HEK293 (cell line): ENCODE results near the gene LMAN2L.

ENCODE experiments used
- CTCF ChIA-PET: fragments of 350-600 bp; formaldehyde crosslinking; extraction: SDS; loops from one replicate; lab custom pipeline; 2021; ENCODE audit warnings: antibody characterized with exemption; lab: Yijun Ruan, JAX
- POLR2A ChIA-PET: fragments of 300-600 bp; formaldehyde crosslinking; extraction: SDS; loops from one replicate; lab custom pipeline; 2020; ENCODE audit warnings: antibody characterized with exemption, inconsistent platforms; lab: Yijun Ruan, JAX
- H3K27ac ChIP-seq: fragments of 200-500 bp; sonication (Bioruptor generic); 2 replicates; pipeline ENCODE4 v1.5.1; 2014; ENCODE audit warnings: low read depth, low read length, control low read depth, inconsistent platforms; ENCODE audit errors: extremely low read depth
- H3K36me3 ChIP-seq, 2 experiments: fragments of 200-500 bp in 1 of 2; sonication (Bioruptor generic) in 1 of 2; 1 replicate in 1 of 2; 2 replicates in 1 of 2; pipeline ENCODE4 v1.5.1; 2014 to 2017; ENCODE audit warnings: inconsistent platforms in 2 of 2, low read length in 2 of 2; ENCODE audit not compliant: control insufficient read depth in 2 of 2, insufficient read depth in 1 of 2
- H3K4me1 ChIP-seq: fragments of 200-500 bp; sonication (Bioruptor generic); 2 replicates; pipeline ENCODE4 v1.5.1; 2014; ENCODE audit warnings: mild to moderate bottlenecking, low read length, inconsistent platforms; ENCODE audit not compliant: control insufficient read depth, insufficient read depth
- H3K4me3 ChIP-seq: 2 replicates; pipeline ENCODE4 v1.5.1; 2011; ENCODE audit warnings: low read depth, mild to moderate bottlenecking, control low read depth, low read length, moderate library complexity
- H3K9me3 ChIP-seq: fragments of 200-500 bp; sonication (Bioruptor generic); 2 replicates; pipeline ENCODE4 v1.5.1; 2014; ENCODE audit warnings: low read depth, low read length, inconsistent platforms; ENCODE audit not compliant: control insufficient read depth, insufficient read depth
- ELK4 ChIP-seq: IDR thresholded peaks from 2 replicates; pipeline ENCODE4 v1.6.1; 2011; ENCODE audit warnings: mild to moderate bottlenecking, low read depth, low read length, borderline replicate concordance
- FEZF1 ChIP-seq: fragments of 450-650 bp; formaldehyde crosslinking; IDR thresholded peaks from 2 replicates; pipeline ENCODE4 v1.5.1; 2016; ENCODE audit warnings: missing biosample characterization, missing genetic modification characterization
- GLIS1 ChIP-seq: fragments of 450-650 bp; formaldehyde crosslinking; IDR thresholded peaks from 2 replicates; pipeline ENCODE4 v1.5.1; 2016; ENCODE audit warnings: missing biosample characterization, missing genetic modification characterization
- PATZ1 ChIP-seq: fragments of 450-650 bp; formaldehyde crosslinking; IDR thresholded peaks from 2 replicates; pipeline ENCODE4 v1.5.1; 2016; ENCODE audit warnings: missing biosample characterization, missing genetic modification characterization
- SCRT2 ChIP-seq: fragments of 450-650 bp; formaldehyde crosslinking; IDR thresholded peaks from 2 replicates; pipeline ENCODE4 v1.5.1; 2016; ENCODE audit warnings: missing biosample characterization, missing genetic modification characterization
- ZBTB48 ChIP-seq: fragments of 450-650 bp; formaldehyde crosslinking; IDR thresholded peaks from 2 replicates; pipeline ENCODE4 v1.5.1; 2016; ENCODE audit warnings: missing biosample characterization, missing genetic modification characterization
- ZFP69B ChIP-seq: fragments of 450-650 bp; formaldehyde crosslinking; IDR thresholded peaks from 2 replicates; pipeline ENCODE4 v1.5.1; 2016; ENCODE audit warnings: missing biosample characterization, missing genetic modification characterization
- ZNF18 ChIP-seq: fragments of 450-650 bp; formaldehyde crosslinking; IDR thresholded peaks from 2 replicates; pipeline ENCODE4 v1.5.1; 2016; ENCODE audit warnings: missing biosample characterization, missing genetic modification characterization
- ZNF221 ChIP-seq: fragments of 450-650 bp; formaldehyde crosslinking; IDR thresholded peaks from 2 replicates; pipeline ENCODE4 v1.5.1; 2017; ENCODE audit warnings: missing biosample characterization, missing genetic modification characterization, borderline replicate concordance
- ZNF529 ChIP-seq: fragments of 450-650 bp; formaldehyde crosslinking; IDR thresholded peaks from 2 replicates; pipeline ENCODE4 v1.5.1; 2017; ENCODE audit warnings: missing genetic modification characterization, missing biosample characterization; ENCODE audit not compliant: insufficient replicate concordance
- ZNF843 ChIP-seq: fragments of 450-650 bp; formaldehyde crosslinking; IDR thresholded peaks from 2 replicates; pipeline ENCODE4 v1.5.1; 2016; ENCODE audit warnings: missing biosample characterization, missing genetic modification characterization
- ZSCAN16 ChIP-seq: fragments of 450-650 bp; formaldehyde crosslinking; IDR thresholded peaks from 2 replicates; pipeline ENCODE4 v1.5.1; 2016; ENCODE audit warnings: missing biosample characterization, missing genetic modification characterization
- TF ChIP-seq, protein P1 (sequence below): fragments of 450-650 bp; formaldehyde crosslinking; IDR thresholded peaks from 2 replicates; pipeline ENCODE4 v1.5.0; 2017; ENCODE audit warnings: missing biosample characterization, missing genetic modification characterization, borderline replicate concordance
- TF ChIP-seq, protein P2 (sequence below): fragments of 450-650 bp; formaldehyde crosslinking; IDR thresholded peaks from 2 replicates; pipeline ENCODE4 v1.5.1; 2016; ENCODE audit warnings: missing biosample characterization, missing genetic modification characterization
- TF ChIP-seq, protein P3 (sequence below): fragments of 450-650 bp; formaldehyde crosslinking; IDR thresholded peaks from 2 replicates; pipeline ENCODE4 v1.5.1; 2017; ENCODE audit warnings: missing biosample characterization, missing genetic modification characterization
- TF ChIP-seq, protein P4 (sequence below): fragments of 450-650 bp; formaldehyde crosslinking; IDR thresholded peaks from 2 replicates; pipeline ENCODE4 v1.5.1; 2016; ENCODE audit warnings: missing biosample characterization, missing genetic modification characterization, borderline replicate concordance

The LMAN2L gene

DNA sequence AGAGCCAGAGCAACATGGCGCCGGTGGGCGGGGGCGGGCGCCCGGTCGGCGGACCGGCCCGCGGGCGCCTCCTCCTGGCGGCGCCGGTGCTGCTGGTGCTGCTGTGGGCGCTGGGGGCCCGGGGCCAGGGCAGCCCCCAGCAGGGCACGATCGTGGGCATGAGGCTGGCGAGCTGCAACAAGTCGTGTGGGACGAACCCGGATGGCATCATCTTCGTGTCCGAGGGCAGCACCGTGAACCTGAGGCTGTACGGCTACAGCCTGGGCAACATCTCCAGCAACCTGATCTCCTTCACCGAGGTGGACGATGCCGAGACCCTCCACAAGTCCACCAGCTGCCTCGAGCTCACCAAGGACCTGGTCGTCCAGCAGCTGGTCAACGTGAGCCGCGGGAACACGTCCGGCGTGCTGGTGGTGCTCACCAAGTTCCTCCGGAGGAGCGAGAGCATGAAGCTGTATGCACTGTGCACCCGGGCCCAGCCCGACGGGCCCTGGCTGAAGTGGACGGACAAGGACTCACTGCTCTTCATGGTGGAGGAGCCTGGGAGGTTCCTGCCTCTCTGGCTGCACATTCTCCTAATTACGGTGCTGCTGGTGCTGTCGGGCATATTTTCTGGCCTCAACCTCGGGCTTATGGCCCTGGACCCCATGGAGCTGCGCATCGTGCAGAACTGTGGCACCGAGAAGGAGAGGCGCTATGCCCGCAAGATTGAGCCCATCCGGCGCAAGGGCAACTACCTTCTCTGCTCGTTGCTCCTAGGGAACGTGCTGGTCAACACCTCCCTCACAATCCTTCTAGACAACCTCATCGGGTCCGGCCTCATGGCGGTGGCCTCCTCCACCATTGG lies 21.3 kb upstream of the LMAN2L start (continued):
- TF ChIP-seq ELK4 (no peak), SCRT2 (tag by site-specific recombination) (peak; percentile 81), FEZF1 (tag by site-specific recombination) (no peak), ZFP69B (no peak), ZBTB48 (0 out of 2 replicates have a peak, but pooled peaks have one; percentile 9), PATZ1 (tag by site-specific recombination) (peak; percentile 87)

DNA sequence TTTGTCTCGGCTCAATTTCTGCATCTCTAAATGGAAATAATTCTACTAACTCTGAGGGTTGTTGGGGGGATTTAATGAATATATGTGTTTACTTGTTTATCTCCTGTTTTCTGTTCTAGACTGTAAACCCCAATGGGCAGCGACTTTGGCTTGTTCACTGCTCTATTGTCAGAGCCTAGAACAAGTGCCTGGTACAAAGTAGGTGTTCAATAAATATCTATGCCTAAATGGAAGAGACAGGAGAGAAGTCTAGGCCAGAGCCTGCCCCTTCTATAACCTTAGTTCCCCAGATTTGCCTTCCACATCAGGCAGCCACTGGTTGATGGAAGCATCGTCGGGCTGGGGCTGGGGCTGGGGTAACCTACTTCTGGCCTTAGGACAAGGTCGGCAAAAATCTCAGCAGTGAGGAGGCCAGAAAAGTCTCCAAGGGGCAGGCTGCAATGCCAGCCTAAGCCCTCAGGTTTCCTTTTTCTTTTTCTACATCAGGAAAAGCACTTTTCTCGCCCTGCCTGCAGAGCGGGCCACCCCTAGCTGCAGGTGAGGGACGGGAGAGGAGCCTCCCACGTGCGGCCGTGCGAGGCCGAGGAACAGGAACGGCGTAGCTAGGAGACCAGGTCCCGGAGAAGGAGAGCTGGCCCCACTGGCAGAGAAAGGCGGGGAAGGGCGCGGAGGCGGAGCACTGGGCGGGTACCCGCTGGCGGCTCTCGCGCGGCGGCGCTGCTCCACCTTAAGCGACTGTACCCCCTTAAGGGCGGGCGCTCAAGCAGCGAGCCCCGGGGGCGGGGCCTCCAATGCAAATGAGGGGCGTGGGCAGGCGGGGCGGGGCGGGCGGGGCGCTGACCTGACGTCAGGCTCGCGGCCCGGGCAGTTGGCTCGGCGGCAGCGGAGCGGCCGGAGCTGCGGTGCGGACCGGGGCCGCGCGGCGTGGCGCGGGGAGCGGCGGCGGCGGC lies 20.4 kb upstream of the LMAN2L start, which contains the start of gene CNNM4:
Gene CNNM4 (plus strand): TSS at position 867 of the 950 bp plus-strand sequence. CDS start 98 bp downstream, outside the sequence.
- CTCF ChIA-PET = interaction anchor here (0.6 to 6.8 kb wide), 5 partner anchors 13 to 166 kb away, joined by 3 to 48 read pairs (median 4); no protein-coding TSS in a partner anchor
- no peaks in the 10 kb centered on the region; a peak in 1 of 3 replicates for H3K36me3 ChIP-seq
- peak within 1 kb of the TSS; percentile 75 for H3K27ac ChIP-seq
- H3K9me3 ChIP-seq = no peaks in the 10 kb centered on the region
- H3K4me1 ChIP-seq = peaks cover 14% of the 10 kb centered on the region
- POLR2A ChIA-PET = interaction anchor here (0.6 to 2.0 kb wide), 13 partner anchors 14 to 203 kb away, joined by 3 to 6 read pairs (median 3); partner anchors contain the start of genes ANKRD39, CNNM3 and KANSL3
- peak within 1 kb of the TSS; percentile 73 for H3K4me3 ChIP-seq
- TF ChIP-seq ZNF529 = no peak
- TF ChIP-seq ZNF18 (tag by site-specific recombination) = no peak
- TF ChIP-seq ZSCAN16 (tag by site-specific recombination) = no peak
- TF ChIP-seq, protein P1, sequence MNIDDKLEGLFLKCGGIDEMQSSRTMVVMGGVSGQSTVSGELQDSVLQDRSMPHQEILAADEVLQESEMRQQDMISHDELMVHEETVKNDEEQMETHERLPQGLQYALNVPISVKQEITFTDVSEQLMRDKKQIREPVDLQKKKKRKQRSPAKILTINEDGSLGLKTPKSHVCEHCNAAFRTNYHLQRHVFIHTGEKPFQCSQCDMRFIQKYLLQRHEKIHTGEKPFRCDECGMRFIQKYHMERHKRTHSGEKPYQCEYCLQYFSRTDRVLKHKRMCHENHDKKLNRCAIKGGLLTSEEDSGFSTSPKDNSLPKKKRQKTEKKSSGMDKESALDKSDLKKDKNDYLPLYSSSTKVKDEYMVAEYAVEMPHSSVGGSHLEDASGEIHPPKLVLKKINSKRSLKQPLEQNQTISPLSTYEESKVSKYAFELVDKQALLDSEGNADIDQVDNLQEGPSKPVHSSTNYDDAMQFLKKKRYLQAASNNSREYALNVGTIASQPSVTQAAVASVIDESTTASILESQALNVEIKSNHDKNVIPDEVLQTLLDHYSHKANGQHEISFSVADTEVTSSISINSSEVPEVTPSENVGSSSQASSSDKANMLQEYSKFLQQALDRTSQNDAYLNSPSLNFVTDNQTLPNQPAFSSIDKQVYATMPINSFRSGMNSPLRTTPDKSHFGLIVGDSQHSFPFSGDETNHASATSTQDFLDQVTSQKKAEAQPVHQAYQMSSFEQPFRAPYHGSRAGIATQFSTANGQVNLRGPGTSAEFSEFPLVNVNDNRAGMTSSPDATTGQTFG (tag by site-specific recombination) = no peak
- TF ChIP-seq, protein P2, sequence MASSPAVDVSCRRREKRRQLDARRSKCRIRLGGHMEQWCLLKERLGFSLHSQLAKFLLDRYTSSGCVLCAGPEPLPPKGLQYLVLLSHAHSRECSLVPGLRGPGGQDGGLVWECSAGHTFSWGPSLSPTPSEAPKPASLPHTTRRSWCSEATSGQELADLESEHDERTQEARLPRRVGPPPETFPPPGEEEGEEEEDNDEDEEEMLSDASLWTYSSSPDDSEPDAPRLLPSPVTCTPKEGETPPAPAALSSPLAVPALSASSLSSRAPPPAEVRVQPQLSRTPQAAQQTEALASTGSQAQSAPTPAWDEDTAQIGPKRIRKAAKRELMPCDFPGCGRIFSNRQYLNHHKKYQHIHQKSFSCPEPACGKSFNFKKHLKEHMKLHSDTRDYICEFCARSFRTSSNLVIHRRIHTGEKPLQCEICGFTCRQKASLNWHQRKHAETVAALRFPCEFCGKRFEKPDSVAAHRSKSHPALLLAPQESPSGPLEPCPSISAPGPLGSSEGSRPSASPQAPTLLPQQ (tag by site-specific recombination) = peak; percentile 98
- TF ChIP-seq ZNF221 = no peak
- TF ChIP-seq GLIS1 (tag by site-specific recombination) = peak; percentile 63
- TF ChIP-seq, protein P3, sequence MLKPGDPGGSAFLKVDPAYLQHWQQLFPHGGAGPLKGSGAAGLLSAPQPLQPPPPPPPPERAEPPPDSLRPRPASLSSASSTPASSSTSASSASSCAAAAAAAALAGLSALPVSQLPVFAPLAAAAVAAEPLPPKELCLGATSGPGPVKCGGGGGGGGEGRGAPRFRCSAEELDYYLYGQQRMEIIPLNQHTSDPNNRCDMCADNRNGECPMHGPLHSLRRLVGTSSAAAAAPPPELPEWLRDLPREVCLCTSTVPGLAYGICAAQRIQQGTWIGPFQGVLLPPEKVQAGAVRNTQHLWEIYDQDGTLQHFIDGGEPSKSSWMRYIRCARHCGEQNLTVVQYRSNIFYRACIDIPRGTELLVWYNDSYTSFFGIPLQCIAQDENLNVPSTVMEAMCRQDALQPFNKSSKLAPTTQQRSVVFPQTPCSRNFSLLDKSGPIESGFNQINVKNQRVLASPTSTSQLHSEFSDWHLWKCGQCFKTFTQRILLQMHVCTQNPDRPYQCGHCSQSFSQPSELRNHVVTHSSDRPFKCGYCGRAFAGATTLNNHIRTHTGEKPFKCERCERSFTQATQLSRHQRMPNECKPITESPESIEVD (tag by site-specific recombination) = no peak
- no peak for TF ChIP-seq ZNF843
- TF ChIP-seq, protein P4, sequence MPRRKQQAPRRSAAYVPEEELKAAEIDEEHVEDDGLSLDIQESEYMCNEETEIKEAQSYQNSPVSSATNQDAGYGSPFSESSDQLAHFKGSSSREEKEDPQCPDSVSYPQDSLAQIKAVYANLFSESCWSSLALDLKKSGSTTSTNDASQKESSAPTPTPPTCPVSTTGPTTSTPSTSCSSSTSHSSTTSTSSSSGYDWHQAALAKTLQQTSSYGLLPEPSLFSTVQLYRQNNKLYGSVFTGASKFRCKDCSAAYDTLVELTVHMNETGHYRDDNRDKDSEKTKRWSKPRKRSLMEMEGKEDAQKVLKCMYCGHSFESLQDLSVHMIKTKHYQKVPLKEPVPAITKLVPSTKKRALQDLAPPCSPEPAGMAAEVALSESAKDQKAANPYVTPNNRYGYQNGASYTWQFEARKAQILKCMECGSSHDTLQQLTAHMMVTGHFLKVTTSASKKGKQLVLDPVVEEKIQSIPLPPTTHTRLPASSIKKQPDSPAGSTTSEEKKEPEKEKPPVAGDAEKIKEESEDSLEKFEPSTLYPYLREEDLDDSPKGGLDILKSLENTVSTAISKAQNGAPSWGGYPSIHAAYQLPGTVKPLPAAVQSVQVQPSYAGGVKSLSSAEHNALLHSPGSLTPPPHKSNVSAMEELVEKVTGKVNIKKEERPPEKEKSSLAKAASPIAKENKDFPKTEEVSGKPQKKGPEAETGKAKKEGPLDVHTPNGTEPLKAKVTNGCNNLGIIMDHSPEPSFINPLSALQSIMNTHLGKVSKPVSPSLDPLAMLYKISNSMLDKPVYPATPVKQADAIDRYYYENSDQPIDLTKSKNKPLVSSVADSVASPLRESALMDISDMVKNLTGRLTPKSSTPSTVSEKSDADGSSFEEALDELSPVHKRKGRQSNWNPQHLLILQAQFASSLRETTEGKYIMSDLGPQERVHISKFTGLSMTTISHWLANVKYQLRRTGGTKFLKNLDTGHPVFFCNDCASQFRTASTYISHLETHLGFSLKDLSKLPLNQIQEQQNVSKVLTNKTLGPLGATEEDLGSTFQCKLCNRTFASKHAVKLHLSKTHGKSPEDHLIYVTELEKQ (tag by site-specific recombination) = no peak
